IMR-90 (cell line): ENCODE results near the gene NRCAM. TPM values are rescaled to one million over a fixed set of nuclear protein-coding genes. Genes with fewer than 3 reads are reported as not detected.

ENCODE experiments used
- ATAC-seq: fragments of 200-7000 bp; cut with Tn5 transposase; 2 replicates; pipeline ENCODE4 v1.9.1; 2020; ENCODE audit warnings: low read depth, mild to moderate bottlenecking, moderate library complexity
- BruUV-seq: library from RNA; stranded (reverse); fragments of 400-500 nt; replicated peaks from 2 replicates; lab custom pipeline; 2021; lab: Mats Ljungman, UMichigan
- CTCF ChIA-PET: fragments of 300-600 bp; formaldehyde crosslinking; extraction: SDS; loops from one replicate; lab custom pipeline; 2021; ENCODE audit warnings: antibody characterized with exemption; lab: Yijun Ruan, JAX
- POLR2A ChIA-PET: fragments of 300-600 bp; sonication (Branson Sonifier 250); formaldehyde crosslinking; loops from one replicate; lab custom pipeline; 2022; ENCODE audit warnings: antibody characterized with exemption; ENCODE audit not compliant: unreplicated experiment; lab: Charles Lee
- DNase-seq: peaks from one replicate; pipeline ENCODE4 v3.0.0; 2013
- H2AFZ ChIP-seq: replicated peaks from 2 replicates; pipeline ENCODE3; 2013; ENCODE audit warnings: low read length, mild to moderate bottlenecking; ENCODE audit not compliant: poor library complexity
- H2AK5ac ChIP-seq: 2 replicates; pipeline ENCODE4 v1.6.1; 2013; ENCODE audit warnings: low read depth, low read length, inconsistent platforms
- H2AK9ac ChIP-seq: replicated peaks from 2 replicates; pipeline ENCODE3; 2013; ENCODE audit warnings: mild to moderate bottlenecking, low read depth, low read length, moderate library complexity; ENCODE audit not compliant: poor library complexity
- H2BK120ac ChIP-seq: 2 replicates; pipeline ENCODE4 v1.6.1; 2013; ENCODE audit warnings: low read depth, low read length, inconsistent platforms
- H2BK15ac ChIP-seq: 3 replicates; pipeline ENCODE4 v1.6.1; 2013; ENCODE audit warnings: low read depth, low read length, inconsistent platforms
- H2BK20ac ChIP-seq: 2 replicates; pipeline ENCODE4 v1.6.1; 2013; ENCODE audit warnings: low read depth, mild to moderate bottlenecking, inconsistent platforms, low read length, moderate library complexity
- H2BK5ac ChIP-seq: 2 replicates; pipeline ENCODE4 v1.6.1; 2013; ENCODE audit warnings: mild to moderate bottlenecking, low read depth, low read length, inconsistent platforms; ENCODE audit not compliant: poor library complexity, severe bottlenecking
- H3K14ac ChIP-seq: replicated peaks from 2 replicates; pipeline ENCODE4 v1.6.1; 2013; ENCODE audit warnings: low read depth, low read length, inconsistent platforms
- H3K18ac ChIP-seq: 2 replicates; pipeline ENCODE4 v1.6.1; 2013; ENCODE audit warnings: low read depth, low read length, control low read depth
- H3K23ac ChIP-seq: 2 replicates; pipeline ENCODE4 v1.6.1; 2013; ENCODE audit warnings: low read depth, low read length, inconsistent platforms
- H3K27ac ChIP-seq: 2 replicates; pipeline ENCODE4 v1.5.1; 2013; ENCODE audit warnings: mild to moderate bottlenecking, control low read depth, low read length; ENCODE audit not compliant: insufficient read depth
- H3K27me3 ChIP-seq: 2 replicates; pipeline ENCODE4 v1.6.1; 2013; ENCODE audit warnings: low read length; ENCODE audit not compliant: control insufficient read depth, insufficient read depth
- H3K36me3 ChIP-seq: 2 replicates; pipeline ENCODE4 v1.6.1; 2013; ENCODE audit warnings: low read length, mixed read lengths; ENCODE audit not compliant: control insufficient read depth, insufficient read depth
- H3K4ac ChIP-seq: 2 replicates; pipeline ENCODE4 v1.6.1; 2013; ENCODE audit warnings: low read depth, low read length, inconsistent platforms
- H3K4me1 ChIP-seq: 2 replicates; pipeline ENCODE4 v1.6.1; 2013; ENCODE audit warnings: low read length, mixed read lengths; ENCODE audit not compliant: control insufficient read depth, insufficient read depth
- H3K4me2 ChIP-seq: 2 replicates; pipeline ENCODE4 v1.6.1; 2013; ENCODE audit warnings: low read depth, mild to moderate bottlenecking, control low read depth, low read length, moderate library complexity
- H3K4me3 ChIP-seq: 2 replicates; pipeline ENCODE4 v1.5.1; 2013; ENCODE audit warnings: low read depth, mild to moderate bottlenecking, control low read depth, low read length, moderate library complexity; ENCODE audit not compliant: insufficient read depth
- H3K56ac ChIP-seq: 2 replicates; pipeline ENCODE4 v1.6.1; 2013; ENCODE audit warnings: low read length, inconsistent platforms; ENCODE audit not compliant: insufficient read depth; ENCODE audit errors: extremely low read depth
- H3K79me1 ChIP-seq, 2 experiments: 2 replicates each; pipeline ENCODE4 v1.6.1; 2013; ENCODE audit warnings: low read length in 2 of 2, inconsistent platforms in 1 of 2, low read depth in 1 of 2
- H3K9ac ChIP-seq: 2 replicates; pipeline ENCODE4 v1.6.1; 2013; ENCODE audit warnings: low read depth, low read length, control low read depth
- H3K9me1 ChIP-seq: 2 replicates; pipeline ENCODE4 v1.6.1; 2013; ENCODE audit warnings: low read length, inconsistent platforms; ENCODE audit not compliant: insufficient read depth
- H3K9me3 ChIP-seq: 2 replicates; pipeline ENCODE4 v1.6.1; 2013; ENCODE audit warnings: low read length; ENCODE audit not compliant: control insufficient read depth, insufficient read depth
- H4K20me1 ChIP-seq: 2 replicates; pipeline ENCODE4 v1.6.1; 2013; ENCODE audit warnings: low read length, inconsistent platforms; ENCODE audit not compliant: insufficient read depth
- H4K5ac ChIP-seq: 2 replicates; pipeline ENCODE4 v1.6.1; 2013; ENCODE audit warnings: mild to moderate bottlenecking, low read depth, low read length, control low read depth
- H4K8ac ChIP-seq, 2 experiments: 2 replicates each; pipeline ENCODE4 v1.6.1; 2013; ENCODE audit warnings: low read depth in 2 of 2, low read length in 2 of 2, control low read depth in 1 of 2, inconsistent platforms in 1 of 2
- H4K91ac ChIP-seq: 2 replicates; pipeline ENCODE4 v1.6.1; 2013; ENCODE audit warnings: low read depth, low read length, inconsistent platforms; ENCODE audit not compliant: insufficient read depth
- BHLHE40 ChIP-seq: fragments of 150-350 bp; IDR thresholded peaks from 2 replicates; pipeline ENCODE4 v1.6.1; 2016; ENCODE audit warnings: mild to moderate bottlenecking, low read depth, low read length
- CEBPB ChIP-seq: IDR thresholded peaks from 2 replicates; pipeline ENCODE4 v1.6.1; 2012; ENCODE audit warnings: low read depth, low read length, improper control_type of control experiment
- NFE2L2 ChIP-seq: fragments of 150-350 bp; IDR thresholded peaks from 2 replicates; pipeline ENCODE4 v1.6.1; 2016; ENCODE audit warnings: low read depth, mild to moderate bottlenecking, low read length
- POLR2A ChIP-seq: IDR thresholded peaks from 2 replicates; pipeline ENCODE4 v1.6.1; 2012; ENCODE audit warnings: mild to moderate bottlenecking, low read depth, low read length
- RCOR1 ChIP-seq: IDR thresholded peaks from 2 replicates; pipeline ENCODE4 v1.6.1; 2012; ENCODE audit warnings: mild to moderate bottlenecking, low read length, improper control_type of control experiment; ENCODE audit not compliant: insufficient replicate concordance
- RFX5 ChIP-seq: IDR thresholded peaks from 2 replicates; pipeline ENCODE4 v1.8.0; 2012; ENCODE audit warnings: low read depth, mild to moderate bottlenecking, low read length, moderate library complexity
- WGBS, 2 experiments: methylation state at CpG; one replicate each; pipeline versions ENCODE4 v1.1.5 to v1.1.7; 2013; ENCODE audit warnings: missing lambda C conversion rate in 2 of 2; ENCODE audit not compliant: insufficient read length in 1 of 2; ENCODE audit errors: extremely low coverage in 2 of 2; 5-methylcytosine and 5-hydroxymethylcytosine counted together
- dilution Hi-C: fragments of 300-500 bp; cut with HindIII; formaldehyde crosslinking; loops from one replicate; pipeline ENCODE4 v1.14.3; 2018; ENCODE audit warnings: low sequenced_read_pairs; ENCODE audit not compliant: unreplicated experiment
- in situ Hi-C: fragments of 300-500 bp; cut with MboI; formaldehyde crosslinking; loops from 3 replicates; pipeline ENCODE4 v1.14.3; 2019; ENCODE audit warnings: low sequenced_read_pairs, inconsistent platforms, mixed read lengths
- intact Hi-C: fragments of 100-400 bp; cut with micrococcal nuclease; formaldehyde crosslinking; loops from 2 replicates; pipeline ENCODE4 v1.10.0; 2022
- polyA plus RNA-seq, 3 experiments: library from polyadenylated mRNA; depleted of rRNA; stranded (reverse); fragments of >200 nt; gene quantifications; 2 replicates each; pipeline ENCODE4 v1.2.3, GENCODE V29; 2012; ENCODE audit warnings: low replicate concordance in 1 of 3
- total RNA-seq: library from RNA; depleted of rRNA; stranded (reverse); fragments of >200 nt; gene quantifications from 2 replicates; pipeline ENCODE4 v1.2.3, GENCODE V29; 2012

The NRCAM gene
- total and polyA plus RNA-seq, 2 of the 4 experiments (the other 2 are of a cell fraction): 0.46 to 1.1 TPM

GRCh38 chr7:108222236-108222892 is 233.9 kb downstream of the NRCAM start:
- H3K14ac ChIP-seq: no peak overlapping the region
- dilution Hi-C loops: no loop called here
- H4K91ac ChIP-seq: no peak overlapping the region
- WGBS, 2 experiments: no CpG with 5 or more reads among the region's 7 CpGs
- in situ Hi-C loops: no loop called here
- peak overlapping the region; percentile 39 for H2AFZ ChIP-seq
- H2BK120ac ChIP-seq: no peak overlapping the region
- peak; percentile 64 for ATAC-seq
- no peak overlapping the region for H2AK5ac ChIP-seq
- 0 out of 2 replicates have a peak, but pooled peaks cover 4% of the 10 kb centered on the region for H3K9me1 ChIP-seq
- no peaks in the 10 kb centered on the region for H3K36me3 ChIP-seq
- H3K4me2 ChIP-seq: no peak overlapping the region
- no peak overlapping the region for H4K5ac ChIP-seq
- no peaks in the 10 kb centered on the region for H3K9me3 ChIP-seq
- H3K27me3 ChIP-seq: no peaks in the 10 kb centered on the region
- no peak overlapping the region for H3K4me3 ChIP-seq
- H2AK9ac ChIP-seq: no peak overlapping the region
- BruUV-seq: no TSS peak
- no peaks in the 10 kb centered on the region for H3K79me1 ChIP-seq
- peak; percentile 43 for DNase-seq
- H2BK15ac ChIP-seq: no peak overlapping the region
- no peak overlapping the region for H3K56ac ChIP-seq
- no peak overlapping the region for H2BK5ac ChIP-seq
- H2BK20ac ChIP-seq: no peak overlapping the region
- H3K9ac ChIP-seq: no peak overlapping the region
- intact Hi-C loops: no loop called here
- H4K20me1 ChIP-seq: no peaks in the 10 kb centered on the region
- ChIA-PET POLR2A (no interaction called here), CTCF (no interaction called here)
- no peaks in the 10 kb centered on the region for H3K4me1 ChIP-seq
- no peak overlapping the region for H3K27ac ChIP-seq
- no peak overlapping the region for H3K4ac ChIP-seq
- H3K18ac ChIP-seq: no peak overlapping the region
- TF ChIP-seq BHLHE40 (peak; percentile 27; the same call in 1 of the 2 replicates), NFE2L2 (no peak), CEBPB (0 out of 2 replicates have a peak, but pooled peaks have one; percentile 29), POLR2A (no peak), RFX5 (no peak), RCOR1 (no peak)
- no peak overlapping the region for H4K8ac ChIP-seq
- H3K23ac ChIP-seq: no peak overlapping the region
